GM12865 (cell line): Measurements from ENCODE around the gene PROSER3.

Experiments
- DNase-seq: peaks from one replicate; pipeline ENCODE4 v3.0.0; 2010; ENCODE audit warnings: low read depth
- H3K4me3 ChIP-seq: 2 replicates; pipeline ENCODE4 v1.5.1; 2011; ENCODE audit warnings: mild to moderate bottlenecking, low read depth, low read length, control low read depth
- TF ChIP-seq, protein P1 (sequence below): IDR thresholded peaks from 2 replicates; pipeline ENCODE4 v1.5.1; 2011; ENCODE audit warnings: low read length, control low read depth, low read depth, inconsistent platforms; ENCODE audit not compliant: insufficient read depth; ENCODE audit errors: missing control alignments

PROSER3 gene

DNA sequence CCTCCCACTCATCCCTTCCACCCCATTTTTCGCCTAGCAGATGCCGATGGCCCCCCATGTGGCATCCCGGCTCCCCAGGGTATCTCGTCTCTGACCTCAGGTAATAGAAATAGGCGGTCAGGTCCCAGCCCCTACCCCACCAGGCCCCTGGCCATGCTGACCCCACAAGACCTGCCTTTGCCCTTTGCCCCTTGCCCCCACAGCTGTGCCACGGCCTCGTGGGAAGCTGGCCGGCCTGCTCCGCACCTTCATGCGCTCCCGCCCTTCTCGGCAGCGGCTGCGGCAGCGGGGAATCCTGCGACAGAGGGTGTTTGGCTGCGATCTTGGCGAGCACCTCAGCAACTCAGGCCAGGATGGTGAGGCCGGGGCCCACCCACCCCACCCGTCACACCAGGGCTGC, 22.7 kb downstream of the PROSER3 start:
- TF ChIP-seq, protein P1, sequence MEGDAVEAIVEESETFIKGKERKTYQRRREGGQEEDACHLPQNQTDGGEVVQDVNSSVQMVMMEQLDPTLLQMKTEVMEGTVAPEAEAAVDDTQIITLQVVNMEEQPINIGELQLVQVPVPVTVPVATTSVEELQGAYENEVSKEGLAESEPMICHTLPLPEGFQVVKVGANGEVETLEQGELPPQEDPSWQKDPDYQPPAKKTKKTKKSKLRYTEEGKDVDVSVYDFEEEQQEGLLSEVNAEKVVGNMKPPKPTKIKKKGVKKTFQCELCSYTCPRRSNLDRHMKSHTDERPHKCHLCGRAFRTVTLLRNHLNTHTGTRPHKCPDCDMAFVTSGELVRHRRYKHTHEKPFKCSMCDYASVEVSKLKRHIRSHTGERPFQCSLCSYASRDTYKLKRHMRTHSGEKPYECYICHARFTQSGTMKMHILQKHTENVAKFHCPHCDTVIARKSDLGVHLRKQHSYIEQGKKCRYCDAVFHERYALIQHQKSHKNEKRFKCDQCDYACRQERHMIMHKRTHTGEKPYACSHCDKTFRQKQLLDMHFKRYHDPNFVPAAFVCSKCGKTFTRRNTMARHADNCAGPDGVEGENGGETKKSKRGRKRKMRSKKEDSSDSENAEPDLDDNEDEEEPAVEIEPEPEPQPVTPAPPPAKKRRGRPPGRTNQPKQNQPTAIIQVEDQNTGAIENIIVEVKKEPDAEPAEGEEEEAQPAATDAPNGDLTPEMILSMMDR = no peak
- no peak overlapping the region for H3K4me3 ChIP-seq
- DNase-seq = no peak

DNA sequence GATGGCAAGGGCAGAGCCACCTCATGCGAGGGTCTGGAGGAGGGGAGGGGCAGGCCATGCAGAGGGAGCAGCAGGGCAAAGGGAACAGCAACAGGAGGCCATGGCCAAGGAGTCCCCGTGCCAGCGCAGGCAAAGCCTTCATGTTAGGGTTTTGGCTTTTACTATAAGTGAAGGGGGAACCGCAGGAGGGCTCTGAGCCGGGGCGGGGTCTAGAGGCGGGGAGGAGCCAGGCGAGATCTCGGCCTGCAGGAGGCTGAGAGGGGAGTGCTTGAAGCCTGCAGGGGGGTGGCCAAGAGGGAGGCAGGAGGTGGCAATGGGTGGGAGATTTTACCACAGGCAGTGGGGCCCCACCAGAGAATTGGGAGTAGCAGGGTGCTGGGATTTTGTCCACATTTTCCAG, 23.7 kb downstream of the PROSER3 start:
- no peak overlapping the region for H3K4me3 ChIP-seq
- no peak for DNase-seq
- TF ChIP-seq, protein P1 = no peak

DNA sequence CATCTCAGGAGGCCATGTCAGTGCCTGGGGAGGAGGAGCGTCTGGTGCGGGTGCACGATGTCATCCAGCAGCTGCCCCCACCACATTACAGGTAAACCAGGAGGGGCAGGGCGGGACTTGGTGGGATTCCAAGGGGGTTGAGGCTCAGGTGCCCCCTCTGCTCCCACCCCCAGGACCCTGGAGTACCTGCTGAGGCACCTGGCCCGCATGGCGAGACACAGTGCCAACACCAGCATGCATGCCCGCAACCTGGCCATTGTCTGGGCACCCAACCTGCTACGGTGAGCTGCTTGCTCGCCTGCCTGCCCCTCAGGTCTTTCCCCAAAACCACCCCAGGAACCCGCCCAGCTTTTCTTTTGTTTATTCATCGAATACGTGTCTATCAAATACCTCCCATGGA, 24.6 kb downstream of the PROSER3 start:
- DNase-seq = no peak
- TF ChIP-seq, protein P1 = no peak
- H3K4me3 ChIP-seq = no peak overlapping the region

DNA sequence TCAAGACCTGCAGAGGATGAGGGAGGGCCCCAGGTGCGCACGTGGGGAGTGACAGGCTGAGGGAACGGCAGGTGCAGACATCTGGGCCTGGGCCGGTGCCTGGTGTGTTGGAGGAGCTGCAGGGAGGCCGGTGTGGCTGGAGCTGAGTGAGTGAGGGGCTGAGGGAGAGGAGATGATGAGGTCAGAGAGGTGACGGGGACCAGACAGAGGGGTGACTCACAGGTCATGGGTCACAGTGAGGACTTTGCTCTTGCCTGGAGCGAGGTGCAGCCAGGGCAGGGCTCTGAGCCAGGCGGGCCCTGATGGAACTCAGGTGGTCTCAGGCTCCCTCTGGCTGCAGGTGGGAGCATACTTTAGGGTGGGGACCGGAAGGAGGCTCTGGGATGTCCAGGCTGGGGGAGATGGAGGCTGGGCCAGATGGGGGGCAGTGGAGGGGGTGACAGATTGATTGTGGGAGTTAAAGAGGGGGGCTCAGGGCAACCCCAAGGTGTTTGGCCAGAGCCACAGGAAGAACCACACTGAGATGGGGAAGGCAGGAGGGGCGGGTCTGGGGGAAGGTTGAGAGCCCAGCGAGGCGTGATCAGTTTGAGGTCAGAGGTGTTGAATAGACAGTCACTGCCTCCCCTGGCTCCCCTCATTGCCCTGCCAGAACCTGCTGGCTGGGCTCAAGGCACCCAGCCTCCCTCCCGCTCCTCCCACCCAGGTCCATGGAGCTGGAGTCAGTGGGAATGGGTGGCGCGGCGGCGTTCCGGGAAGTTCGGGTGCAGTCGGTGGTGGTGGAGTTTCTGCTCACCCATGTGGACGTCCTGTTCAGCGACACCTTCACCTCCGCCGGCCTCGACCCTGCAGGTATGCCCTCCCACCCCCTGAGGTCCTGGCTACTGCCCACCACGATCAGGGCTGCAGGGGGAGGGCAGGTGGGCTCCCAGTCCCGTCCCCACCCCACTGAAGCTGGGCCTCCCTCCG, 25.8 kb downstream of the PROSER3 start:
- DNase-seq = no peak
- TF ChIP-seq, protein P1 = no peak
- H3K4me3 ChIP-seq = no peak overlapping the region

DNA sequence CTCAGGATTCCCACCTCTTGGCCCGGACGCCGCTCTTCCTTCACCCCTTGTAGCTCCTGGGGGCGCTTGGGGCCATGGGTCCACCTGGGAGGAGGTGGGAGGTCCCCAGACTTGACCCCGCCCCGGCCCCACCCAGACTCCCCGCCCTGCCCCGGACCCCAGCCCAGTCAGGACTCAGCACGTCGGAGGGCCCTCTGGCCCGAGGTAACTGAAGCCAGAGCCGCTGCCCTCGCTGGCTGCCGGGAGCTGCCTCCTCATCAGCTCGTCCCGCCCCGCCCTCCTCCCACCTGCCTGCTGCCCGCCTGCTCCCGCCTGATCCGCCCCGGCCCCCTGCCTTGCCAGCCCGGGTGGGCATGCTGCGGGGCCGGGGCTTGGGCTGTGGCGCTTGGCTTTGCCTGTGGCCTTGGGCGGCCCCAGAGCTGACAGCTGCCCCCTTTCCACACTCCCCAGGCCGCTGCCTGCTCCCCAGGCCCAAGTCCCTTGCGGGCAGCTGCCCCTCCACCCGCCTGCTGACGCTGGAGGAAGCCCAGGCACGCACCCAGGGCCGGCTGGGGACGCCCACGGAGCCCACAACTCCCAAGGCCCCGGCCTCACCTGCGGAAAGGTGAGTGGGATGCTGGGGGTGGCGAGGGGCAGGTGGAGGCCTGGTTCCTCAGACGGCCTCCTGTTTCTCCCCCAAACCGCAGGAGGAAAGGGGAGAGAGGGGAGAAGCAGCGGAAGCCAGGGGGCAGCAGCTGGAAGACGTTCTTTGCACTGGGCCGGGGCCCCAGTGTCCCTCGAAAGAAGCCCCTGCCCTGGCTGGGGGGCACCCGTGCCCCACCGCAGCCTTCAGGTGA, 26.7 kb downstream of the PROSER3 start:
- TF ChIP-seq, protein P1 = no peak
- no peak for DNase-seq
- no peak overlapping the region for H3K4me3 ChIP-seq

DNA sequence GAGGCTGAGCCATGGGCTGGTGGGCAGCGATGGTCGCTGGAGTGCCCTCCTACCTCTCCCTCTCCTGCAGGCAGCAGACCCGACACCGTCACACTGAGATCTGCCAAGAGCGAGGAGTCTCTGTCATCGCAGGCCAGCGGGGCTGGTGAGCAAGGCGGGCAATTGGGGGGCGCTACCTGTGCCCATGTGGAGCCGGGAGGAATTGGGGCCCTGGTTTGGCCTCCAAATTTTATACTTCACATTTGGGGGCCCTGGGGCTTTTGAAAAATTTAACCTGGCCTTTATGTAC, 27.3 kb downstream of the PROSER3 start:
- DNase-seq = no peak
- H3K4me3 ChIP-seq = no peak overlapping the region

More for the DNA sequence above, 27.3 kb downstream of the PROSER3 start:
- TF ChIP-seq, protein P1 = no peak
